PC-9 (cell line): Measurements from ENCODE around the gene FBN1. TPM values are rescaled to one million over a fixed set of nuclear protein-coding genes. Genes with fewer than 3 reads are reported as not detected.

ENCODE experiments used
- BruUV-seq: library from RNA; stranded (reverse); fragments of 400-500 nt; replicated peaks from 2 replicates; lab custom pipeline; 2021; lab: Mats Ljungman, UMichigan
- CTCF ChIA-PET: fragments of 300-600 bp; sonication (Branson Sonifier 250); formaldehyde crosslinking; loops from one replicate; lab custom pipeline; 2022; ENCODE audit warnings: antibody characterized with exemption; lab: Charles Lee
- POLR2A ChIA-PET: fragments of 300-600 bp; sonication (Branson Sonifier 250); formaldehyde crosslinking; loops from one replicate; lab custom pipeline; 2022; ENCODE audit warnings: antibody characterized with exemption; ENCODE audit not compliant: unreplicated experiment; lab: Charles Lee
- DNase-seq, 2 experiments: peaks; one replicate each; pipeline versions ENCODE4 v3.0.0 to v3.0.0-alpha.2; 2015 to 2022; ENCODE audit warnings: mixed read lengths in 1 of 2
- H2AFZ ChIP-seq: fragments of 200-600 bp; sonication (generic); 2 replicates; pipeline ENCODE4 v1.8.1; 2017; ENCODE audit warnings: antibody characterized with exemption
- H3F3A ChIP-seq: fragments of 200-600 bp; sonication (generic); 2 replicates; pipeline ENCODE4 v1.8.1; 2017; ENCODE audit warnings: antibody characterized with exemption, mild to moderate bottlenecking, low read depth; ENCODE audit not compliant: insufficient read depth
- H3K27ac ChIP-seq: fragments of 200-600 bp; sonication (generic); 2 replicates; pipeline ENCODE4 v1.6.1; 2016; ENCODE audit warnings: mixed run types
- H3K27me3 ChIP-seq: fragments of 200-600 bp; sonication (generic); 2 replicates; pipeline ENCODE4 v1.6.1; 2016; ENCODE audit warnings: low read depth, mixed run types; ENCODE audit not compliant: insufficient read depth
- H3K36me3 ChIP-seq: fragments of 200-600 bp; sonication (generic); 2 replicates; pipeline ENCODE4 v1.6.1; 2016; ENCODE audit warnings: low read depth, mixed run types
- H3K4me1 ChIP-seq: fragments of 200-600 bp; sonication (generic); replicated peaks from 2 replicates; pipeline ENCODE4 v1.6.1; 2016; ENCODE audit warnings: mixed run types; ENCODE audit not compliant: insufficient read depth
- H3K4me2 ChIP-seq: fragments of 200-600 bp; sonication (generic); 2 replicates; pipeline ENCODE4 v1.6.1; 2017; ENCODE audit warnings: mixed run types
- H3K4me3 ChIP-seq: fragments of 200-600 bp; sonication (generic); 2 replicates; pipeline ENCODE4 v1.6.1; 2016; ENCODE audit warnings: mixed run types
- H3K79me2 ChIP-seq: fragments of 200-600 bp; sonication (generic); 2 replicates; pipeline ENCODE4 v1.6.1; 2017; ENCODE audit warnings: low read depth, mixed run types
- H3K9me2 ChIP-seq: fragments of 200-600 bp; sonication (generic); 2 replicates; pipeline ENCODE4 v1.8.1; 2017; ENCODE audit warnings: mild to moderate bottlenecking; ENCODE audit not compliant: insufficient read depth
- H3K9me3 ChIP-seq: fragments of 200-600 bp; sonication (generic); 2 replicates; pipeline ENCODE4 v1.8.1; 2016; ENCODE audit warnings: low read depth; ENCODE audit not compliant: insufficient read depth
- H4K20me1 ChIP-seq: fragments of 200-600 bp; sonication (generic); 2 replicates; pipeline ENCODE4 v1.8.1; 2017; ENCODE audit not compliant: insufficient read depth
- EZH2 ChIP-seq: fragments of 200-600 bp; sonication (generic); IDR thresholded peaks from 2 replicates; pipeline ENCODE4 v1.8.0; 2017; ENCODE audit warnings: antibody characterized with exemption, low read depth
- intact Hi-C: fragments of 100-400 bp; cut with micrococcal nuclease; formaldehyde crosslinking; loops from one replicate; pipeline ENCODE4 v1.10.0; 2022; ENCODE audit not compliant: unreplicated experiment
- total RNA-seq: library from RNA; stranded (reverse); gene quantifications from 2 replicates; pipeline ENCODE4 v1.2.3, GENCODE V29; 2021
- TF ChIP-seq, protein P1 (sequence below): fragments of 200-600 bp; sonication (generic); conservative IDR thresholded peaks from 2 replicates; pipeline ENCODE4 v1.6.1; 2017; ENCODE audit warnings: mixed run types, antibody characterized with exemption, mild to moderate bottlenecking, moderate library complexity

Gene FBN1
- total RNA-seq, 1 experiment from 2014 or later, result 1.3 TPM

DNA sequence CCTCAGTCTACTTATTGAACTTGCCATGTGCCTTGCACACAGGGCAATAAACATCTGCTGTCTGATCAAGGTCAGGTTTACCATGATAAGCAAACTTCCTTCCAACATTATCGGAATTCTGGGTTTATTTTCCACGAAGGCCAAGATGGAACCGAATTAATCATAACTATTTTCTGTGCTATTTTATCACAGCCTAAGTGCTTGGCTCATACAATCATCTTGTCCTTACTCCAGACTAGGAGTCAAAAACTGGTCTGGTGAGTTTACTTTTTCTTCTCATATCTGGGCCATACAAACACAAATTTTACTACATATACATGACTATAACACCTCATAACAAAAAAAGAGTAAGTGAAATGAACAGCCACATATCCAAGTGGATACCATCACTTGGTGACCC, 2.3 kb downstream of the FBN1 start:
- Histone ChIP-seq H3K27me3 (no peaks in the 10 kb centered on the region), H3K27ac (no peak overlapping the region), H3K9me3 (no peaks in the 10 kb centered on the region), H3K79me2 (no peaks in the 10 kb centered on the region), H4K20me1 (no peaks in the 10 kb centered on the region), H2AFZ (no peak overlapping the region), H3F3A (no peaks in the 10 kb centered on the region), H3K4me3 (no peak overlapping the region), H3K4me1 (no peaks in the 10 kb centered on the region), H3K36me3 (no peaks in the 10 kb centered on the region), H3K9me2 (no peaks in the 10 kb centered on the region), H3K4me2 (no peak overlapping the region)
- ChIA-PET CTCF (no interaction called here), POLR2A (no interaction called here)
- no TSS peak for BruUV-seq
- intact Hi-C loops, result loop anchor here (10.0 kb wide), 2 partner anchors 138 to 162 kb away; no protein-coding TSS in a partner anchor
- TF ChIP-seq, protein P1, sequence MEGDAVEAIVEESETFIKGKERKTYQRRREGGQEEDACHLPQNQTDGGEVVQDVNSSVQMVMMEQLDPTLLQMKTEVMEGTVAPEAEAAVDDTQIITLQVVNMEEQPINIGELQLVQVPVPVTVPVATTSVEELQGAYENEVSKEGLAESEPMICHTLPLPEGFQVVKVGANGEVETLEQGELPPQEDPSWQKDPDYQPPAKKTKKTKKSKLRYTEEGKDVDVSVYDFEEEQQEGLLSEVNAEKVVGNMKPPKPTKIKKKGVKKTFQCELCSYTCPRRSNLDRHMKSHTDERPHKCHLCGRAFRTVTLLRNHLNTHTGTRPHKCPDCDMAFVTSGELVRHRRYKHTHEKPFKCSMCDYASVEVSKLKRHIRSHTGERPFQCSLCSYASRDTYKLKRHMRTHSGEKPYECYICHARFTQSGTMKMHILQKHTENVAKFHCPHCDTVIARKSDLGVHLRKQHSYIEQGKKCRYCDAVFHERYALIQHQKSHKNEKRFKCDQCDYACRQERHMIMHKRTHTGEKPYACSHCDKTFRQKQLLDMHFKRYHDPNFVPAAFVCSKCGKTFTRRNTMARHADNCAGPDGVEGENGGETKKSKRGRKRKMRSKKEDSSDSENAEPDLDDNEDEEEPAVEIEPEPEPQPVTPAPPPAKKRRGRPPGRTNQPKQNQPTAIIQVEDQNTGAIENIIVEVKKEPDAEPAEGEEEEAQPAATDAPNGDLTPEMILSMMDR, result no peak
- no peak for TF ChIP-seq EZH2
- no peak for DNase-seq

DNA sequence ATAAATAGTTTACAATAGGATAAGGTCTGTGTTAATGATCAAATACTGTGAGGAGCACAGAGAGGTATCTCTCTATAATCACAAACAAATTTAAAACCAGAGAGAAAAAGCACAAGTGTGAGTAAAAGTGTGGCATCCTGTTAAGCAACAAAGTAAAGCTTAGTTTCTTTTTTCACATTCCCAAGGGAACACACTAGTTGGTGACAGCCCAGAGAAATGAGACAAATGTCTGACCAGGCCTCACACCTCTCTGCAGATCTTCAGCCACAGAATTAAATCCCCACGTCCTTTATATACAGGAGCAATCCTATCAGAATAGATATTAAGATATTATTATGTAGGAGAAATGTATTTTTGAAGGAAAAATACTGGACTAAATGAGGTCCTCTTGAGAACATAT, 2.7 kb downstream of the FBN1 start:
- Histone ChIP-seq H3K79me2 (no peaks in the 10 kb centered on the region), H3K4me1 (no peaks in the 10 kb centered on the region), H3K36me3 (no peaks in the 10 kb centered on the region), H3K9me2 (no peaks in the 10 kb centered on the region), H3K27me3 (no peaks in the 10 kb centered on the region), H4K20me1 (no peaks in the 10 kb centered on the region), H3K4me2 (no peak overlapping the region), H3K4me3 (no peak overlapping the region), H3F3A (no peaks in the 10 kb centered on the region), H2AFZ (no peak overlapping the region), H3K27ac (no peak overlapping the region), H3K9me3 (no peaks in the 10 kb centered on the region)
- BruUV-seq, result no TSS peak
- DNase-seq, result no peak
- TF ChIP-seq, protein P1, result no peak
- no peak for TF ChIP-seq EZH2
- POLR2A ChIA-PET, result no interaction called here
- intact Hi-C loops, result loop anchor here (10.0 kb wide), 2 partner anchors 138 to 162 kb away; no protein-coding TSS in a partner anchor
- CTCF ChIA-PET, result no interaction called here

DNA sequence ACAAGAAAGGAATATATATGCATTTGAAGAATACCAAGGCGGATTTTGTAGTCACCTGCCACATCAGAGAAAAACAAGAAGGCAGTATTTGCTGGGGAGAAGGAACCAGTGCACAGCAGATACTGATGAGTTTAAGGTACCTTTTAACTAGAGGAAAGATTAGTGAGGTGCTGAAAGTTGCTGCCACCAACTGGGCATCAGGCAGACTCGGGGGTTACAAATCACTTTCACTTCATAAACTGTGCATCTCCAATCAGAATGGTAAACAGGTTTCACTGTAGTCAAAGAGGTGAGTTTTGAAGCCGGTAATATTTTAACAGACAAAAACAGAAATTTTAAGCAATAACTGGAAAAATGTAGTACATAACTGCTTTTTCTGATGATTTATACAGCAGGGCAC, 4.1 kb downstream of the FBN1 start:
- no TSS peak for BruUV-seq
- intact Hi-C loops, result loop anchor here (1.0 to 10.0 kb wide), 3 partner anchors 137 to 283 kb away; no protein-coding TSS in a partner anchor
- Histone ChIP-seq H3K27me3 (no peaks in the 10 kb centered on the region), H3K4me3 (no peak overlapping the region), H2AFZ (no peak overlapping the region), H3F3A (no peaks in the 10 kb centered on the region), H3K36me3 (no peaks in the 10 kb centered on the region), H3K79me2 (no peaks in the 10 kb centered on the region), H4K20me1 (no peaks in the 10 kb centered on the region), H3K9me3 (no peaks in the 10 kb centered on the region), H3K4me1 (no peaks in the 10 kb centered on the region), H3K27ac (no peak overlapping the region), H3K4me2 (no peak overlapping the region), H3K9me2 (no peaks in the 10 kb centered on the region)
- TF ChIP-seq EZH2, result no peak
- TF ChIP-seq, protein P1, result no peak
- CTCF ChIA-PET, result interaction anchor here (0.6 kb wide), 1 partner anchor 119 kb away, joined by 3 read pairs; no protein-coding TSS in a partner anchor
- POLR2A ChIA-PET, result no interaction called here
- DNase-seq, result no peak
